ENCODE measurements around the gene TRAM2.

TRAM2 gene

DNA sequence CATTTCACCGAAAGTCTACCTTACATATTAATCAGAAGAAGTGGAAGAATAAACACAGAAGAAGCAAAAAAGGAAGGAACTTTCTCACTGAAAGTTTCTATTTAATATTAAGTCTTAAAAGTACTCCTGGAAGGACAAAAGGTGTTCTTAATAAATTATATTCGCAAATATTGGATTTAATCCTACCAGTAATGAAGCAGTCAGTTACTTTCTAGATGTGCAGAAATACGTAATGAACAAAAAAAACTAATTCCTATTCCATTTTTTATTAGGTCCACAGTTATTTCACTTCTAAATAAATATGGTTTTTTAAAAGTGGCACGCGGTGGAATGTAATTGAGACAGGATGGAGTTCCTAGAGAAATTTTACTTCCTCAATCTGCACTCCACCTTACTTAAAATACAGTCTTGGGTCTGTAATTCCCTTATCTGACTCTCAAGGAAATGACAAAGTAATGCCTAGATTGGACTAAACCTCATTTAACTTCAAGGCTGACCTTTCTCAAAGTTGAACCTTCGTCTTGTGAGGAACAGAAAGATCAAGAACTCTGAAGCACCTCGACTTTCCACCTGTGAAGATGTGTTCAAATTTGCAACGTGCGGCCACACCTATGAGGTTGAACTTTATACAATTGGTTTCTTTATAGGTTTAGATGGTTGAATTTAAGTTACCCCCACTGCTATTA, 1.1 kb upstream of the TRAM2 start:
- H3K4me3 ChIP-seq (ENCODE audit: low read length) = peak overlapping the region; percentile 71
- TF ChIP-seq, protein P1, sequence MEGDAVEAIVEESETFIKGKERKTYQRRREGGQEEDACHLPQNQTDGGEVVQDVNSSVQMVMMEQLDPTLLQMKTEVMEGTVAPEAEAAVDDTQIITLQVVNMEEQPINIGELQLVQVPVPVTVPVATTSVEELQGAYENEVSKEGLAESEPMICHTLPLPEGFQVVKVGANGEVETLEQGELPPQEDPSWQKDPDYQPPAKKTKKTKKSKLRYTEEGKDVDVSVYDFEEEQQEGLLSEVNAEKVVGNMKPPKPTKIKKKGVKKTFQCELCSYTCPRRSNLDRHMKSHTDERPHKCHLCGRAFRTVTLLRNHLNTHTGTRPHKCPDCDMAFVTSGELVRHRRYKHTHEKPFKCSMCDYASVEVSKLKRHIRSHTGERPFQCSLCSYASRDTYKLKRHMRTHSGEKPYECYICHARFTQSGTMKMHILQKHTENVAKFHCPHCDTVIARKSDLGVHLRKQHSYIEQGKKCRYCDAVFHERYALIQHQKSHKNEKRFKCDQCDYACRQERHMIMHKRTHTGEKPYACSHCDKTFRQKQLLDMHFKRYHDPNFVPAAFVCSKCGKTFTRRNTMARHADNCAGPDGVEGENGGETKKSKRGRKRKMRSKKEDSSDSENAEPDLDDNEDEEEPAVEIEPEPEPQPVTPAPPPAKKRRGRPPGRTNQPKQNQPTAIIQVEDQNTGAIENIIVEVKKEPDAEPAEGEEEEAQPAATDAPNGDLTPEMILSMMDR (conservative IDR thresholded peaks at IDR 0.05; ENCODE audit: low read depth, low read length) = no peak
- DNase-seq (ENCODE audit: low read depth) = no peak

DNA sequence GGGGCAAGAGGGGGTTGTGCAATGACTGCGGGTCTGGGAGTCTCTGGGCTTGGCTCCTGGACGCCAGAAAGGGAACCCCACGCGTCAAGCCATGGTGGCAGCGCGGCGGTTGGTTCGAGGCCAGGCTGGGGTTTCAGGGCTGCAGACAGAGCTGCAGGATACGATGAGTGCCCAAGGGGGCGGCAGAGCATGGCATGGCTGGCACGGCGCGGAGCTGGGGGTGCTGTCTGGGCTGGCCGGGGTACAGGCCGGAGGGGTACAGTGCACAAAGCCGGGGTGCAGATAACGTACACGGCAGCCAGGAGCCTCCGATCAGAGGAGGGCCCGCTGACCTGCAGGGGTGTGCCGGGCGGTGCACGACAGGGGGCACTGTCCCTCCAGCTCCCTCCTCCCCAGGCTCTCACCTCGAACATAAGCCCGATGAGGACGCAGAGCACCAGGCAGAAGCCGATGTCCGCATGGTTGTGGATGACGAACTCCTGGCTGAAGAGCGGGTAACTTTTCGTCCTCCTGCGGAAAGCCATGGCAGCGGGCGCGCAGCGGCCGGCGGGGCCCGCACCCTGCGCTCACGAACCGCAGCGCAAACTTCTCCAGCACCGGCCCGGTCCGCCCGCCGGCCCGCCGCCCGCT, 353 bp downstream of the TRAM2 start:
- DNase-seq (ENCODE audit: low read depth) = no peak
- TF ChIP-seq, protein P1 (conservative IDR thresholded peaks at IDR 0.05; ENCODE audit: low read depth, low read length) = peak; percentile 72
- H3K4me3 ChIP-seq (ENCODE audit: low read length) = peak overlapping the region; percentile 85

DNA sequence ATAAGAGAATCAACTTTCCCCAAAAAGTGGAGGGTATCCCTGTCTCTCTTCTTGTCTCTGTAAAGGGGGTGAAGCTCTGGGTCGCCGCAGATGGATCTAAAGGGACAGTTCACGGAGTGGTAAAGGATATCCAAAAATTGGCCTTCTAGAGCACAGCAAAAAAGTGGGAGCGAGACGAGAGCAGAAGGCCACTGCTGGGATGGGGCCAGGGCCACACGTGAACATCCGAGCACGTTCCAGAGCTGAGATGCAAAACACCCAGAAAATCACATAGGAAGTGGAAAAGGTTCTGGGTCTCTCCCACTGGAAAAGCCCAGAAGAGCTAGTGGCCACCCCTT, 837 bp downstream of the TRAM2 start:
- peak overlapping the region; percentile 85 for H3K4me3 ChIP-seq (ENCODE audit: low read length)
- DNase-seq (ENCODE audit: low read depth) = no peak
- TF ChIP-seq, protein P1 (conservative IDR thresholded peaks at IDR 0.05; ENCODE audit: low read depth, low read length) = no peak

DNA sequence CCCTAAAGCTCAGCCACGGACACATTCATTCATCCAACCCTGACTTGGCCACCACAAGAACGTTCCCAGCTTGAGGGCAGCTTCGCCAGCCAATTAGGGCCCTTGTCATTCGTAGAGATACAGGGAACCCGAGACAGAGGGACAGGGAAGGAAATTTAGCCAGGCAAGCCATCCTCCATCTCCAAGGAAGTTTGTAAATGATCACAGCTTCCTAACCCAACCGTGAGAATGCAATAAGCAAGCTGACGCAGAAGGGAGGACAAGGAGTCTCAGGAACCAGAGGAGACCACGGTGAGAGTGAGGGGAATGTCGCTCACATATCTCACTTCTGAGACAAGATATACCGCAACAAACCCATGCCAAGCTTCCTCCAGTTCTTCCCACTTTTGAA, 1.4 kb downstream of the TRAM2 start:
- peak overlapping the region; percentile 85 for H3K4me3 ChIP-seq (ENCODE audit: low read length)
- no peak for DNase-seq (ENCODE audit: low read depth)
- TF ChIP-seq, protein P1 (conservative IDR thresholded peaks at IDR 0.05; ENCODE audit: low read depth, low read length) = no peak

DNA sequence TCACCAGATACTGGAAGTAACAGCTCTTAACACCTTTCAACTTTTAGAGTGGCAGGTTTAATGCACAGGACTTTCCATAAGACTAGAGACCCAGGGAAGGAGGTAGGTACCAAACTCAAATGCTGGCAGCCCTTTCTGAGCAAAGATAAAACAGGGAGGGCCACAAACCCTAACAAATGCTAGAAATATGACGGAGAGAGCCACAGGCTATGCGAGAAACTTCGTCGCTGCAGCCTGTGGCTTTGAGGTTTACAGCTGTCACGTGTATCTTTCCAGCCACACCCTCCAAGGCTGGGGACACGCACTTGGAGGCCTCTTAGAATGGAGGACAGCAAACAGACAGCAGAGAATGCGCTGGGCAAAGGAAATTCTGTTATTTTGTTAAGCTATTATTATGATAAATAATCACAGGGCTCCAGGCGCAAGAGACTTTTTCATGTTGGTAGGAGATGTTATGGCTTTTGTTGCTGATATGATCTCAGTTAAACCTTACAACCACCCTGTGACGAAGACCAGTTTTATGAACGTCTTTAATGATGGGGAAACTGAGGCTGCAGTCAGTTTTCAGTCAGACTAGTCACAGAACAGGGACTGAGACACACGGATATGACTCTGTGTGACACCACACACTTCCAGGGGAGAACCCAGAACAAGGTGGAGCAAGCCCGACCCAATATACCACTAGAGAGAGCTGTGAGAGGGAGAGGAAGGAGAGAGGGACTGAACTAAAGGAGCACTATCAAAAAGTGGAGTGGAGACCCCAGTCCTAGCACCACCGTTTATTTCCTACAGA, 2.0 kb downstream of the TRAM2 start:
- no peak for DNase-seq (ENCODE audit: low read depth)
- TF ChIP-seq, protein P1 (conservative IDR thresholded peaks at IDR 0.05; ENCODE audit: low read depth, low read length) = no peak
- peak overlapping the region; percentile 85 for H3K4me3 ChIP-seq (ENCODE audit: low read length)

DNA sequence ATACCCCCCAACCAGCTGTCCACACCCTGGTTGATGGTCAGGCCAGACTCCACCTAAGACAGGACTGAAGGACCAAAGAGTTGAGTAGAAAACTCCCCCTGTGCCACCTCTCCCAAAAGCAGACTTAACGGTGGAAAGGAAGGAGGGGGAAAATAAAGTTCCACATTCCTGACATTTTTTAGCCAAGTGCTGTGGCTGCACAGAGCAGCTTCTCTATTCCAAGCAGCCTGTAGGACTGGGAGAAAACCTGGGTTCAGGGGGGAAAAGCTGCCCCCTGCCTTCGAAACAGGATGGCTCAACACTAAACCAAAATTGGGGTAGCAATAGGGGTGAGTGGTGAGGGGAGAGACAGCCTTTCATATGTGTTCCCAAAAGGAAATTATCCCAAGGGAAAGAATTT, 3.6 kb downstream of the TRAM2 start:
- TF ChIP-seq, protein P1 (conservative IDR thresholded peaks at IDR 0.05; ENCODE audit: low read depth, low read length) = peak; percentile 25
- peak overlapping the region; percentile 34 for H3K4me3 ChIP-seq (ENCODE audit: low read length)
- DNase-seq (ENCODE audit: low read depth) = no peak

Measured in retinal pigment epithelial cell (primary cell).